Lower leg skin (tissue), 4 donors: ENCODE measurements around the gene LDB3. TPM values are rescaled to one million over a fixed set of nuclear protein-coding genes. Genes with fewer than 3 reads are reported as not detected.
"Not testable (repeated sequence)": the region's sequence is repeated elsewhere in the genome, so short reads cannot be mapped to it uniquely, and the experiment has no call there.

Experiments
- DNase-seq, 2 donors: peaks; one replicate each; pipeline ENCODE4 v3.0.0-alpha.2; 2019; ENCODE audit warnings: low spot score in 2 of 2
- H3K4me3 ChIP-seq: fragments of 200-600 bp; sonication (generic); 2 replicates; pipeline ENCODE4 v1.5.1; 2017; ENCODE audit warnings: mild to moderate bottlenecking, low read depth; ENCODE audit not compliant: poor library complexity, severe bottlenecking
- CTCF ChIP-seq, 3 donors: fragments of 450-650 bp; IDR thresholded peaks; one replicate each; pipeline ENCODE4 v1.5.1; 2016; ENCODE audit warnings: antibody characterized with exemption in 3 of 3, mild to moderate bottlenecking in 3 of 3, moderate library complexity in 2 of 3
- POLR2A ChIP-seq, 2 donors: fragments of 450-650 bp; IDR thresholded peaks; one replicate each; pipeline ENCODE4 v1.6.1; 2016 to 2017; ENCODE audit warnings: antibody characterized with exemption in 2 of 2, mild to moderate bottlenecking in 1 of 2, moderate library complexity in 1 of 2
- WGBS, 2 donors: methylation state at CpG; one replicate each; pipeline ENCODE4 v1.1.5; 2018; 5-methylcytosine and 5-hydroxymethylcytosine counted together
- intact Hi-C: fragments of 100-400 bp; cut with DNase I; formaldehyde crosslinking; loops from one replicate; pipeline ENCODE4 v1.15.0; 2023; ENCODE audit warnings: low total_unique reads
- total RNA-seq, 4 donors: library from RNA; depleted of rRNA; stranded (reverse); fragments of >200 nt; gene quantifications; one replicate each; pipeline ENCODE4 v1.1.0, GENCODE V29; 2016

LDB3 gene
- total RNA-seq, 4 donors from 2014 or later, result 0.46 to 2.9 (median 0.83) TPM

GRCh38 chr10:86729677-86730076 lies 61.4 kb downstream of the LDB3 start:
- H3K4me3 ChIP-seq, result no peak overlapping the region
- intact Hi-C loops, result no loop called here
- no peak for TF ChIP-seq CTCF (IDR thresholded peaks at IDR 0.05)
- no peak for TF ChIP-seq POLR2A (IDR thresholded peaks at IDR 0.05)
- DNase-seq, result no peak
- 83 to 100% methylated on average over 1 of the region's 1 CpG for WGBS, 2 donors

- WGBS, 2 donors, result 100% methylated on average over 1 of the region's 1 CpG
- TF ChIP-seq POLR2A (IDR thresholded peaks at IDR 0.05) (no peak), CTCF (IDR thresholded peaks at IDR 0.05) (no peak)
- intact Hi-C loops, result no loop called here
- H3K4me3 ChIP-seq, result no peak overlapping the region
- DNase-seq, result no peak
These were observed 61.9 kb downstream of the LDB3 start for GRCh38 chr10:86730227-86730626.

- WGBS, 2 donors, result 73 to 77% methylated on average over 13 of the region's 13 CpGs
- DNase-seq, result no peak
- TF ChIP-seq CTCF (IDR thresholded peaks at IDR 0.05) (no peak), POLR2A (IDR thresholded peaks at IDR 0.05) (no peak)
- intact Hi-C loops, result no loop called here
- H3K4me3 ChIP-seq, result no peak overlapping the region
These were observed 64.5 kb downstream of the LDB3 start for GRCh38 chr10:86732771-86733170.

- intact Hi-C loops, result no loop called here
- 64 to 77% methylated on average over 8 of the region's 8 CpGs for WGBS, 2 donors
- DNase-seq, result no peak
- no peak for TF ChIP-seq CTCF (IDR thresholded peaks at IDR 0.05)
- no peak overlapping the region for H3K4me3 ChIP-seq
These were observed 65.0 kb downstream of the LDB3 start for GRCh38 chr10:86733260-86733671.

- H3K4me3 ChIP-seq, result no peak overlapping the region
- 54 to 56% methylated on average over 4 of the region's 4 CpGs for WGBS, 2 donors
- DNase-seq, result no peak
- TF ChIP-seq POLR2A (IDR thresholded peaks at IDR 0.05) (no peak), CTCF (IDR thresholded peaks at IDR 0.05) (no peak)
- intact Hi-C loops, result no loop called here
These were observed 66.1 kb downstream of the LDB3 start for GRCh38 chr10:86734207-86734988.

- DNase-seq, H3K4me3 ChIP-seq: not testable (repeated sequence)
- intact Hi-C loops, result loop anchor here (5.0 kb wide), 1 partner anchor 458 kb away; no protein-coding TSS in a partner anchor
- WGBS, 2 donors, result 98 to 99% methylated on average over 4 of the region's 4 CpGs
These were observed 67.0 kb downstream of the LDB3 start for GRCh38 chr10:86735278-86735677.
